ENCODE results near the gene C12orf75. TPM values are rescaled to one million over a fixed set of nuclear protein-coding genes. Genes with fewer than 3 reads are reported as not detected.

Gene C12orf75
- total and polyA plus RNA-seq, 10 of the 15 experiments (the other 5 are each of a cell fraction or from before 2014, with no cell fraction given) = 40.7 to 411 (median 159) TPM

- RAD21 ChIA-PET (ENCODE audit: unreplicated experiment) = interaction anchor here (0.5 kb wide), 1 partner anchor 9 kb away, joined by 3 read pairs; no protein-coding TSS in a partner anchor
- no TSS peak for BruUV-seq (replicated peaks)
- intact Hi-C loops (cut with micrococcal nuclease; ENCODE audit: unreplicated experiment) = no loop called here
Observed at GRCh38 chr12:105409801-105410471, 79.4 kb downstream of the C12orf75 start.

GRCh38 chr12:105413911-105414487, 83.5 kb downstream of the C12orf75 start:
- in situ Hi-C loops (cut with MboI) = no loop called here
- CTCF ChIA-PET = no interaction called here
- no peak for TF ChIP-seq PRDM15 (CRISPR knock-in tag; IDR thresholded peaks at IDR 0.05)
- TF ChIP-seq RB1 (IDR thresholded peaks at IDR 0.05; ENCODE audit: borderline replicate concordance) = no peak
- TF ChIP-seq, protein P1, sequence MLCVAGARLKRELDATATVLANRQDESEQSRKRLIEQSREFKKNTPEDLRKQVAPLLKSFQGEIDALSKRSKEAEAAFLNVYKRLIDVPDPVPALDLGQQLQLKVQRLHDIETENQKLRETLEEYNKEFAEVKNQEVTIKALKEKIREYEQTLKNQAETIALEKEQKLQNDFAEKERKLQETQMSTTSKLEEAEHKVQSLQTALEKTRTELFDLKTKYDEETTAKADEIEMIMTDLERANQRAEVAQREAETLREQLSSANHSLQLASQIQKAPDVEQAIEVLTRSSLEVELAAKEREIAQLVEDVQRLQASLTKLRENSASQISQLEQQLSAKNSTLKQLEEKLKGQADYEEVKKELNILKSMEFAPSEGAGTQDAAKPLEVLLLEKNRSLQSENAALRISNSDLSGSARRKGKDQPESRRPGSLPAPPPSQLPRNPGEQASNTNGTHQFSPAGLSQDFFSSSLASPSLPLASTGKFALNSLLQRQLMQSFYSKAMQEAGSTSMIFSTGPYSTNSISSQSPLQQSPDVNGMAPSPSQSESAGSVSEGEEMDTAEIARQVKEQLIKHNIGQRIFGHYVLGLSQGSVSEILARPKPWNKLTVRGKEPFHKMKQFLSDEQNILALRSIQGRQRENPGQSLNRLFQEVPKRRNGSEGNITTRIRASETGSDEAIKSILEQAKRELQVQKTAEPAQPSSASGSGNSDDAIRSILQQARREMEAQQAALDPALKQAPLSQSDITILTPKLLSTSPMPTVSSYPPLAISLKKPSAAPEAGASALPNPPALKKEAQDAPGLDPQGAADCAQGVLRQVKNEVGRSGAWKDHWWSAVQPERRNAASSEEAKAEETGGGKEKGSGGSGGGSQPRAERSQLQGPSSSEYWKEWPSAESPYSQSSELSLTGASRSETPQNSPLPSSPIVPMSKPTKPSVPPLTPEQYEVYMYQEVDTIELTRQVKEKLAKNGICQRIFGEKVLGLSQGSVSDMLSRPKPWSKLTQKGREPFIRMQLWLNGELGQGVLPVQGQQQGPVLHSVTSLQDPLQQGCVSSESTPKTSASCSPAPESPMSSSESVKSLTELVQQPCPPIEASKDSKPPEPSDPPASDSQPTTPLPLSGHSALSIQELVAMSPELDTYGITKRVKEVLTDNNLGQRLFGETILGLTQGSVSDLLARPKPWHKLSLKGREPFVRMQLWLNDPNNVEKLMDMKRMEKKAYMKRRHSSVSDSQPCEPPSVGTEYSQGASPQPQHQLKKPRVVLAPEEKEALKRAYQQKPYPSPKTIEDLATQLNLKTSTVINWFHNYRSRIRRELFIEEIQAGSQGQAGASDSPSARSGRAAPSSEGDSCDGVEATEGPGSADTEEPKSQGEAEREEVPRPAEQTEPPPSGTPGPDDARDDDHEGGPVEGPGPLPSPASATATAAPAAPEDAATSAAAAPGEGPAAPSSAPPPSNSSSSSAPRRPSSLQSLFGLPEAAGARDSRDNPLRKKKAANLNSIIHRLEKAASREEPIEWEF (IDR thresholded peaks at IDR 0.05; ENCODE audit: insufficient replicate concordance, low read depth, low read length) = no peak

More at GRCh38 chr12:105409801-105410471, 79.4 kb downstream of the C12orf75 start:
- ChIA-PET CTCF (interaction anchor here (0.7 kb wide), 1 partner anchor 10 kb away, joined by 5 read pairs; no protein-coding TSS in a partner anchor), POLR2A (no interaction called here), SMC1A (ENCODE audit: uncharacterized antibody, unreplicated experiment) (no interaction called here)
- DNase-seq (ENCODE audit: low read depth, low spot score) (no peak), FAIRE-seq (no peak), ATAC-seq (no peak)
- Histone ChIP-seq H3K27ac (ENCODE audit: control insufficient read depth, insufficient read depth) (no peak overlapping the region), H2AFZ (ENCODE audit: control insufficient read depth, low read depth, low read length) (no peak overlapping the region), H3K4me1 (ENCODE audit: control insufficient read depth, insufficient read depth, low read length) (no peaks in the 10 kb centered on the region), H3K27me3 (replicated peaks in 1 of 2; ENCODE audit: control insufficient read depth in 2 of 2, insufficient read depth in 2 of 2, low read length in 1 of 2) (no peaks in the 10 kb centered on the region), H3K79me2 (ENCODE audit: control insufficient read depth, insufficient read depth, low read length) (no peaks in the 10 kb centered on the region), H3K4me2 (ENCODE audit: control insufficient read depth, insufficient read depth) (no peak overlapping the region), H3K9me3 (replicated peaks; ENCODE audit: control insufficient read depth, insufficient read depth, low read length) (no peaks in the 10 kb centered on the region), H4K20me1 (ENCODE audit: control insufficient read depth, insufficient read depth) (no peaks in the 10 kb centered on the region), H3K4me3 (no peak overlapping the region), H3K36me3 (ENCODE audit: control insufficient read depth in 2 of 2, insufficient read depth in 2 of 2, low read length in 1 of 2) (no peaks in the 10 kb centered on the region; a peak in 1 of 4 replicates), H3K9ac (ENCODE audit: control insufficient read depth, insufficient read depth, low read length) (no peak overlapping the region)
- no peak for TF ChIP-seq ZNF274 (IDR thresholded peaks at IDR 0.05; ENCODE audit: insufficient read depth, insufficient read length)
- in situ Hi-C loops (cut with MboI) = no loop called here
- 21% methylated on average over 8 of the region's 8 CpGs for WGBS (ENCODE audit: insufficient coverage, insufficient replicate concordance, low lambda C conversion rate, missing lambda C conversion rate)

More at GRCh38 chr12:105413911-105414487, 83.5 kb downstream of the C12orf75 start:
- no peak overlapping the region for H3K4me2 ChIP-seq (ENCODE audit: control insufficient read depth, insufficient read depth)
- H2AFZ ChIP-seq (ENCODE audit: control insufficient read depth, low read depth, low read length) = no peak overlapping the region
- SMC1A ChIA-PET (ENCODE audit: uncharacterized antibody, unreplicated experiment) = no interaction called here
- no peak for ATAC-seq
- H3K9me3 ChIP-seq (replicated peaks; ENCODE audit: control insufficient read depth, insufficient read depth, low read length) = no peaks in the 10 kb centered on the region
- H3K36me3 ChIP-seq (ENCODE audit: control insufficient read depth in 2 of 2, insufficient read depth in 2 of 2, low read length in 1 of 2) = no peaks in the 10 kb centered on the region
- intact Hi-C loops (cut with micrococcal nuclease; ENCODE audit: unreplicated experiment) = no loop called here
- DNase-seq (ENCODE audit: low read depth, low spot score) = no peak
- H3K79me2 ChIP-seq (ENCODE audit: control insufficient read depth, insufficient read depth, low read length) = no peaks in the 10 kb centered on the region
- H3K27ac ChIP-seq (ENCODE audit: control insufficient read depth, insufficient read depth) = no peak overlapping the region
- WGBS (ENCODE audit: insufficient coverage, insufficient replicate concordance, low lambda C conversion rate, missing lambda C conversion rate) = 79% methylated on average over 7 of the region's 7 CpGs
- POLR2A ChIA-PET = no interaction called here
- H3K27me3 ChIP-seq (replicated peaks in 1 of 2; ENCODE audit: control insufficient read depth in 2 of 2, insufficient read depth in 2 of 2, low read length in 1 of 2) = no peaks in the 10 kb centered on the region
- no peak overlapping the region for H3K4me3 ChIP-seq
- no peak overlapping the region for H3K9ac ChIP-seq (ENCODE audit: control insufficient read depth, insufficient read depth, low read length)
- BruUV-seq (replicated peaks) = no TSS peak
- FAIRE-seq = no peak
- no peaks in the 10 kb centered on the region for H4K20me1 ChIP-seq (ENCODE audit: control insufficient read depth, insufficient read depth)
- RAD21 ChIA-PET (ENCODE audit: unreplicated experiment) = no interaction called here
- H3K4me1 ChIP-seq (ENCODE audit: control insufficient read depth, insufficient read depth, low read length) = no peaks in the 10 kb centered on the region
